ENCODE measurements around the gene ERN2. TPM values are rescaled to one million over a fixed set of nuclear protein-coding genes. Genes with fewer than 3 reads are reported as not detected.
"Not testable (repeated sequence)": the region's sequence is repeated elsewhere in the genome, so short reads cannot be mapped to it uniquely, and the experiment has no call there.

ERN2 gene
- total RNA-seq, 2 experiments from 2014 or later, result not detected

- no peaks in the 10 kb centered on the region for H3K36me3 Mint-ChIP-seq (ENCODE audit: low read depth)
- ATAC-seq (no peak), DNase-seq (no peak)
- ChIA-PET POLR2A (no interaction called here), CTCF (interaction anchor here (0.6 to 1.8 kb wide), 8 partner anchors 24 to 309 kb away, joined by 3 to 5 read pairs (median 4); no protein-coding TSS in a partner anchor)
- peaks cover 2% of the 10 kb centered on the region for H3K9me3 Mint-ChIP-seq
- peaks cover 4% of the 10 kb centered on the region for H3K4me1 Mint-ChIP-seq (ENCODE audit: low read depth)
- no peak overlapping the region for H3K4me3 Mint-ChIP-seq
- H3K27me3 Mint-ChIP-seq, result peaks cover 17% of the 10 kb centered on the region
- intact Hi-C loops (cut with micrococcal nuclease), result no loop called here
- no peak for TF ChIP-seq CTCF (IDR thresholded peaks at IDR 0.05)
- no peak overlapping the region for H3K27ac Mint-ChIP-seq
Observed at GRCh38 chr16:23728112-23728477, 15.1 kb upstream of the ERN2 start.

- CTCF ChIA-PET, result interaction anchor here (0.9 to 1.8 kb wide), 3 partner anchors 25 to 130 kb away, joined by 3 to 4 read pairs (median 4); partner anchors contain the start of gene NDUFAB1
Observed at GRCh38 chr16:23726710-23727109, 13.7 kb upstream of the ERN2 start.

GRCh38 chr16:23724785-23725131 lies 11.7 kb upstream of the ERN2 start:
- H3K9me3 Mint-ChIP-seq, result peaks cover 8% of the 10 kb centered on the region
- H3K27me3 Mint-ChIP-seq, result peaks cover 20% of the 10 kb centered on the region
- H3K36me3 Mint-ChIP-seq (ENCODE audit: low read depth), result no peaks in the 10 kb centered on the region
- TF ChIP-seq CTCF (IDR thresholded peaks at IDR 0.05), result no peak
- ChIA-PET POLR2A (no interaction called here), CTCF (interaction anchor here (1.6 kb wide), 1 partner anchor 346 kb away, joined by 3 read pairs; no protein-coding TSS in a partner anchor)
- no peak overlapping the region for H3K4me3 Mint-ChIP-seq
- no peak overlapping the region for H3K27ac Mint-ChIP-seq
- no peak for DNase-seq
- peaks cover 4% of the 10 kb centered on the region for H3K4me1 Mint-ChIP-seq (ENCODE audit: low read depth)
- no peak for ATAC-seq
- intact Hi-C loops (cut with micrococcal nuclease), result no loop called here

More at GRCh38 chr16:23726710-23727109, 13.7 kb upstream of the ERN2 start:
- Mint-ChIP-seq H3K27ac (no peak overlapping the region), H3K4me3 (no peak overlapping the region), H3K9me3 (peaks cover 7% of the 10 kb centered on the region), H3K27me3 (peaks cover 21% of the 10 kb centered on the region), H3K36me3 (ENCODE audit: low read depth) (no peaks in the 10 kb centered on the region), H3K4me1 (ENCODE audit: low read depth) (peaks cover 4% of the 10 kb centered on the region)
- ATAC-seq (no peak), DNase-seq (no peak)
- TF ChIP-seq CTCF (IDR thresholded peaks at IDR 0.05), result no peak
- intact Hi-C loops (cut with micrococcal nuclease), result no loop called here
- POLR2A ChIA-PET, result no interaction called here

- H3K27me3 Mint-ChIP-seq, result peaks cover 17% of the 10 kb centered on the region
- no peak overlapping the region for H3K4me3 Mint-ChIP-seq
- peaks cover 8% of the 10 kb centered on the region for H3K9me3 Mint-ChIP-seq
- no peak for ATAC-seq
- intact Hi-C loops (cut with micrococcal nuclease), result no loop called here
- TF ChIP-seq CTCF (IDR thresholded peaks at IDR 0.05), result no peak
- DNase-seq, result no peak
- CTCF ChIA-PET, result interaction anchor here (0.6 to 1.6 kb wide), 2 partner anchors 338 to 346 kb away, joined by 3 read pairs; no protein-coding TSS in a partner anchor
- H3K4me1 Mint-ChIP-seq (ENCODE audit: low read depth), result peaks cover 4% of the 10 kb centered on the region
- H3K36me3 Mint-ChIP-seq (ENCODE audit: low read depth), result no peaks in the 10 kb centered on the region
- no peak overlapping the region for H3K27ac Mint-ChIP-seq
- POLR2A ChIA-PET, result no interaction called here
Observed at GRCh38 chr16:23724096-23724784, 11.2 kb upstream of the ERN2 start.

- POLR2A ChIA-PET; H3K4me3 Mint-ChIP-seq; H3K27ac Mint-ChIP-seq; H3K36me3 Mint-ChIP-seq (ENCODE audit: low read depth); H3K4me1 Mint-ChIP-seq (ENCODE audit: low read depth); ATAC-seq; DNase-seq; intact Hi-C loops (cut with micrococcal nuclease); H3K9me3 Mint-ChIP-seq: not testable (repeated sequence)
- CTCF ChIA-PET, result interaction anchor here (1.1 kb wide), 1 partner anchor 9 kb away, joined by 3 read pairs; no protein-coding TSS in a partner anchor
- peaks cover 14% of the 10 kb centered on the region for H3K27me3 Mint-ChIP-seq
Observed at GRCh38 chr16:23722613-23723240, 9.7 kb upstream of the ERN2 start.
